ENCODE data around the gene DPF3. TPM values are rescaled to one million over a fixed set of nuclear protein-coding genes. Genes with fewer than 3 reads are reported as not detected.

DPF3 gene
- total RNA-seq, 5 donors from 2014 or later (not counting 1 experiment from before 2014, with no cell fraction given) = 0.33 to 0.86 (median 0.54) TPM

DNA sequence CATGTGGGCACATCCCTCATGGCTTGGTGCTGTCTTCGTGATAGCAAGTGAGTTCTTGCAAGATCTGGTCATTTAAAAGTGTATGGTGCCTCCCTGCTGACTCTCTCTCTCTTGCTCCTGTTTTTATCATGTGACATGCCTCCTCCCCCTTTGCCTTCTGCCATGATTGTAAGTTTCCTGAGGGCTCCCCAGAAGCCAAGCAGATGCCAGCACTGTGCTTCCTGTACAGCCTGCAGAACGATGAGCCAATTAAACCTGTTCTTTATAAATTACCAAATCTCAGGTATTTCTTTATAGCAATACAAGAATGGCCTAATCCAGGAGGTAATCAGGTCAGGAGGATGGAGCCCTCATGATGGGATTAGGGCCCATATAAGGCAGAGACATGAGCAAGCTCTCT is 116.3 kb downstream of the DPF3 start:
- no peaks in the 10 kb centered on the region for H3K36me3 Mint-ChIP-seq
- Histone ChIP-seq H3K27me3 (replicated peaks in 1 of 2; ENCODE audit: control insufficient read depth in 2 of 2, extremely low read depth in 1 of 2, insufficient read depth in 2 of 2, low read length in 1 of 2) (no peaks in the 10 kb centered on the region), H3K4me1 (ENCODE audit: control insufficient read depth in 1 of 2, extremely low read depth in 1 of 2, insufficient read depth in 2 of 2, low read length in 2 of 2) (peaks cover 3 to 11% of the 10 kb centered on the region in 2 experiments), H3K9me3 (no peaks in the 10 kb centered on the region), H3K36me3 (ENCODE audit: control insufficient read depth in 2 of 2, extremely low read depth in 1 of 2, insufficient read depth in 1 of 2, low read length in 1 of 2) (no peaks in the 10 kb centered on the region), H3K27ac (ENCODE audit: low read length) (no peak overlapping the region), H3K4me3 (ENCODE audit: control insufficient read depth in 1 of 2, extremely low read depth in 1 of 2, low read length in 1 of 2) (no peak overlapping the region)
- H3K4me1 Mint-ChIP-seq = peaks cover 6 to 12% (median 10%) of the 10 kb centered on the region in 3 donors
- H3K27ac Mint-ChIP-seq = no peak overlapping the region
- H3K27me3 Mint-ChIP-seq = peaks cover 4 to 11% of the 10 kb centered on the region in 2 donors
- ATAC-seq (replicated peaks in 1 of 4) (no peak), DNase-seq (no peak)
- peaks cover 0 to 9% (median 4%) of the 10 kb centered on the region in 3 donors for H3K9me3 Mint-ChIP-seq
- H3K4me3 Mint-ChIP-seq = no peak overlapping the region
- no CpG with 5 or more reads among the region's 2 CpGs for WGBS (ENCODE audit: insufficient coverage)
- POLR2A ChIA-PET = interaction anchor here in 1 of 2 donors (0.6 kb wide), 1 partner anchor 30 kb away, joined by 3 read pairs; no protein-coding TSS in a partner anchor
- CTCF ChIA-PET = no interaction called here

DNA sequence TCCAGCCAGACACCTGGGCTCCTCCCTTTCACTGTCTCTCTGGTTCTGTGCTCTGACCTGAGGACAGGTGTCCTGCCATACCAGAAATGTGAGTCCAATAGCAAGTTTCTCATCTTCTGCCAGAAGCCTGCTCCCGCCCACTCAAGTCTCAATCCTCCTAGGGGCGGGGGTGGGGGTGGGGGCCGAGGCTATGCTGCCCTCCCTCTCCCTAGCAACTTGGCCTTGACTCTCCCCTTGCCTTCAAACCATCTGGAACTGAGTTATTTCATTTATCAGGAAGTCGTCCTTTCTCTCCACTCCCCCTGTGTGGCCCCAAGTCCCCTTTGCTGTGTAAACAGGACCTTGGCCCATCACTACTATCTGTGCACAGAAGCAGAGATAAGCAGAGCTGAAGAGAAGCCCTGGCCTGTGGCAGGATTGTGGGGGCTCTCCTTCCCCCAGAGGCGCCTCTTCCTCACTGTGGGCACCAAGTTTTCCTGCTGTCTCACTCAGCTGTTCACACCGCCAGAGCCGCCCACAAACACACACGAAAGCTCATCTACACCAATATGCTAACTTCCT is 117.1 kb downstream of the DPF3 start:
- H3K27ac Mint-ChIP-seq = peak overlapping the region in 1 of 2 donors; percentile 37
- no peak overlapping the region for H3K4me3 ChIP-seq (ENCODE audit: control insufficient read depth in 1 of 2, extremely low read depth in 1 of 2, low read length in 1 of 2)
- ChIA-PET POLR2A (no interaction called here), CTCF (interaction anchor here in 1 of 2 donors (0.6 kb wide), 1 partner anchor 51 kb away, joined by 5 read pairs; no protein-coding TSS in a partner anchor)
- H3K36me3 Mint-ChIP-seq = no peaks in the 10 kb centered on the region
- no peaks in the 10 kb centered on the region for H3K9me3 ChIP-seq
- peaks cover 3 to 11% of the 10 kb centered on the region in 2 experiments for H3K4me1 ChIP-seq (ENCODE audit: control insufficient read depth in 1 of 2, extremely low read depth in 1 of 2, insufficient read depth in 2 of 2, low read length in 2 of 2)
- peaks cover 4 to 11% of the 10 kb centered on the region in 2 donors for H3K27me3 Mint-ChIP-seq
- no peak overlapping the region for H3K27ac ChIP-seq (ENCODE audit: low read length)
- no peak overlapping the region for H3K4me3 Mint-ChIP-seq
- peaks cover 0 to 9% (median 4%) of the 10 kb centered on the region in 3 donors for H3K9me3 Mint-ChIP-seq
- DNase-seq (no peak), ATAC-seq (replicated peaks in 1 of 4) (no peak)
- WGBS (ENCODE audit: insufficient coverage) = 25% methylated on average over 5 of the region's 8 CpGs
- H3K4me1 Mint-ChIP-seq = peaks cover 6 to 12% (median 10%) of the 10 kb centered on the region in 3 donors
- no peaks in the 10 kb centered on the region for H3K36me3 ChIP-seq (ENCODE audit: control insufficient read depth in 2 of 2, extremely low read depth in 1 of 2, insufficient read depth in 1 of 2, low read length in 1 of 2)
- peaks cover 0 to under 1% of the 10 kb centered on the region in 2 experiments for H3K27me3 ChIP-seq (replicated peaks in 1 of 2; ENCODE audit: control insufficient read depth in 2 of 2, extremely low read depth in 1 of 2, insufficient read depth in 2 of 2, low read length in 1 of 2)

DNA sequence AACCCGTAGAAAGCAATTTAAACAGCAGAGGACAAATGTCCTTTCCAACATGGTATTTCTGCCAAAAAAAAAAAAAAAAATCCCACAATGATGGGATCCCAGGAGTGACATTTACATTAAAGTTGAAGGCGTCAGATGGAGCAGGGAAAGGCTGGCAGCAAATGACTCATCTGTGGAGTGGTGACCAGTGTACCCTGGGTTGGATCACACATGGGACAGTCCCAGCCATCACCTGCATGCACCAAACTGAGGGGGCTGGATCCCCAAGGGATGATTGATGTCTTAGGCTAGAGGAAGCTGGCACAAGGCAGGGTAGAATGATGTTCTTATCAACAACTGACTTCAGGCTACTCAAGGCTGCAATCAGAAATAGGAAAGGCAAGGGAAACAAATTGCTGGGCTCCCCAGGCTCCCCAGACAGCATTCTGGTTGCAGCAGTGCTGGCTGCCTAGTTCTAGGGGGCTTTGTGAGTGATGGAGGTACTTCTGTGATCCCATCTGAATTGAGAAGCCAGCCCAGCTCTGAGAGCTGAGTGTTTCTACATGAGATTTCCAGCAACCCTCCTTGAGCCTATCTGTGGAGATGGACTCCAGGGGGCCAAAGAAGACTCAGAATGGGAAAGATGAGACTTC is 117.9 kb downstream of the DPF3 start:
- Histone ChIP-seq H3K4me3 (ENCODE audit: control insufficient read depth in 1 of 2, extremely low read depth in 1 of 2, low read length in 1 of 2) (no peak overlapping the region), H3K9me3 (no peaks in the 10 kb centered on the region), H3K27me3 (replicated peaks in 1 of 2; ENCODE audit: control insufficient read depth in 2 of 2, extremely low read depth in 1 of 2, insufficient read depth in 2 of 2, low read length in 1 of 2) (peaks cover 0 to 4% of the 10 kb centered on the region in 2 experiments), H3K4me1 (ENCODE audit: control insufficient read depth in 1 of 2, extremely low read depth in 1 of 2, insufficient read depth in 2 of 2, low read length in 2 of 2) (peaks cover 3 to 11% of the 10 kb centered on the region in 2 experiments), H3K36me3 (ENCODE audit: control insufficient read depth in 2 of 2, extremely low read depth in 1 of 2, insufficient read depth in 1 of 2, low read length in 1 of 2) (no peaks in the 10 kb centered on the region), H3K27ac (ENCODE audit: low read length) (no peak overlapping the region)
- H3K4me1 Mint-ChIP-seq = peaks cover 6 to 12% (median 10%) of the 10 kb centered on the region in 3 donors
- no peak overlapping the region for H3K4me3 Mint-ChIP-seq
- peaks cover 4 to 11% of the 10 kb centered on the region in 2 donors for H3K27me3 Mint-ChIP-seq
- CTCF ChIA-PET = no interaction called here
- DNase-seq (no peak), ATAC-seq (replicated peaks in 1 of 4) (no peak)
- POLR2A ChIA-PET = no interaction called here
- no peaks in the 10 kb centered on the region for H3K36me3 Mint-ChIP-seq
- 80% methylated on average over 1 of the region's 2 CpGs for WGBS (ENCODE audit: insufficient coverage)
- H3K9me3 Mint-ChIP-seq = peaks cover 0 to 9% (median 4%) of the 10 kb centered on the region in 3 donors
- no peak overlapping the region for H3K27ac Mint-ChIP-seq

DNA sequence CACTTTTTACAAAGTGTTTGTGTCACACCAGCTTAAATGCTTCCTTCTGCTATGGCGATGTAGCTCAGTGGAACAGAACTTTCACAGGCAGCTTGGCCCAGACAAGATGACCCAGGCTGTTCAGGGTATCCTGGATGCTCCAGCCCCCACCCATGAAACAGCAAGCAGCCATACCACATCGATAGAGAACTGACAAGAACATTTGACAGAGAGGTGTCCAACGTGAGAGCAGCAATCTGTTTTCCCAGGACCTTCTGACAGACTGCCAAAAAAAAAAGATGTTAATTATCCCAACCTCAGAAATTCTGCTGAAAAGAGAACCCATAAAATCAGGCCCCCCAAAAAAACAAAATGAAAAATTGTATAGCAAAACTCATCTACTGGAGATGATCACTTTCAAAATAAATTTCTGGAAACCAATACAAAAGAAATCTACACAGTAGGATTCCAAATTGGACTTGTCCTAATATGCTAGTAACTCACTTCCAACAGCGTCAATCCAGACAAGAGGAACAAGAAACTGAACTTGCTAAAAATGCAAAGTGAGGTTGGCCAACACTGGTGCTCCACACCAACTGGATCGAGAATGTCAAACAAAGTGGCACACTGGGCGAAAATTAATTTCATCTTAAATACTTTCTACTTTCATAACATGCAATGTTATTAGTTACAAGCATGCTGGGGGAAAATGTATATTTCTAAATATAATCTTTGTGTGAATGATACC is 118.8 kb downstream of the DPF3 start:
- Mint-ChIP-seq H3K4me3 (no peak overlapping the region), H3K4me1 (peaks cover 6 to 12% (median 10%) of the 10 kb centered on the region in 3 donors), H3K27me3 (peaks cover 4 to 11% of the 10 kb centered on the region in 2 donors), H3K36me3 (no peaks in the 10 kb centered on the region), H3K9me3 (peaks cover 0 to 9% (median 4%) of the 10 kb centered on the region in 3 donors), H3K27ac (no peak overlapping the region)
- ATAC-seq (replicated peaks in 1 of 4) (no peak), DNase-seq (no peak)
- Histone ChIP-seq H3K27ac (ENCODE audit: low read length) (no peak overlapping the region), H3K27me3 (replicated peaks in 1 of 2; ENCODE audit: control insufficient read depth in 2 of 2, extremely low read depth in 1 of 2, insufficient read depth in 2 of 2, low read length in 1 of 2) (peaks cover 0 to 4% of the 10 kb centered on the region in 2 experiments), H3K9me3 (no peaks in the 10 kb centered on the region), H3K36me3 (ENCODE audit: control insufficient read depth in 2 of 2, extremely low read depth in 1 of 2, insufficient read depth in 1 of 2, low read length in 1 of 2) (no peaks in the 10 kb centered on the region), H3K4me3 (ENCODE audit: control insufficient read depth in 1 of 2, extremely low read depth in 1 of 2, low read length in 1 of 2) (no peak overlapping the region), H3K4me1 (ENCODE audit: control insufficient read depth in 1 of 2, extremely low read depth in 1 of 2, insufficient read depth in 2 of 2, low read length in 2 of 2) (peaks cover 3 to 11% of the 10 kb centered on the region in 2 experiments)
- ChIA-PET POLR2A (no interaction called here), CTCF (no interaction called here)
- 79% methylated on average over 3 of the region's 6 CpGs for WGBS (ENCODE audit: insufficient coverage)

DNA sequence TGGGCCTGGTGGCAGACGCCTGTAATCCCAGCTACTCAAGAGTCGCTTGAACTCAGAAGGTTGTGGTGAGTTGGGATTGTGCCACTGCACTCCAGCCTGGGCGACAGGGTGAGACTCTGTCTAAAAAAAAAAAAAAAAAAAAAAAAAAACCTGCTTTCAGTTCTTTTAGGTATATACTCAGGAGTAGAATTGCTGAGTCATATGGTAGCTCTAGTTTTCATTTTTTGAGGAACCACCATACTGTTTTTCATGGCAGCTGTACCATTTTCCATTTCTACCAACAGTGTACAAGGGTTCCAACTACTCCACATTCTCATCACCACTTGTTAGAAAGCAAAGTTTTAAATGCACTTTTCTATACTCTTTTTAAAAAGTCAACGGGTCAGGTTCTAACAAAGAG is 119.8 kb downstream of the DPF3 start:
- WGBS (ENCODE audit: insufficient coverage) = no CpG with 5 or more reads among the region's 4 CpGs

DNA sequence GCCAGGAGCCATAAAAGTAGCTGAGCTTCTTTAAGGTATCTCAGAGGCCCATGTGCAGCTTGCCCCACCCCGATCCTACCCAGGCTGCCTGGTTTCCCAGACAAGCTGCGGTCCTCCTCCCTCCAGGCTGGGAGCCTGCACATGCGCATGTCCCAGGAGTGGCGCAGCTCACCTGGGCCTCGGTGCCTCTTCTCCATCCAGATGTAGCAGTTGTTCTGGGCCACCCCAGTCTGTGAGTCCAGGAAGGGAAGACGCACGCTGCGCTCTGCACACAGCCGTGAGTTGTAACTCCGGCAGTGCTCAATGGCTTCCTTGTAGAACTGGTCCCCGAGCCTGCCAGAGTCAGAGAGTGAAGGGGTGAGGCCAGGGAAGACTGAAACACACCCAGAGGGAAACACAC is 122.3 kb downstream of the DPF3 start:
- Mint-ChIP-seq H3K4me3 (no peak overlapping the region), H3K36me3 (peaks cover 12% of the 10 kb centered on the region), H3K27me3 (peaks cover 3 to 8% of the 10 kb centered on the region in 2 donors), H3K4me1 (peaks cover 0 to 3% (median 3%) of the 10 kb centered on the region in 3 donors), H3K9me3 (peaks cover 0 to 20% (median 9%) of the 10 kb centered on the region in 3 donors), H3K27ac (no peak overlapping the region)
- 94% methylated on average over 8 of the region's 11 CpGs for WGBS (ENCODE audit: insufficient coverage)
- Histone ChIP-seq H3K36me3 (ENCODE audit: control insufficient read depth in 2 of 2, extremely low read depth in 1 of 2, insufficient read depth in 1 of 2, low read length in 1 of 2) (no peaks in the 10 kb centered on the region), H3K4me1 (ENCODE audit: control insufficient read depth in 1 of 2, extremely low read depth in 1 of 2, insufficient read depth in 2 of 2, low read length in 2 of 2) (peaks cover 0 to 5% of the 10 kb centered on the region in 2 experiments), H3K27ac (ENCODE audit: low read length) (no peak overlapping the region), H3K9me3 (peaks cover 2% of the 10 kb centered on the region), H3K27me3 (replicated peaks in 1 of 2; ENCODE audit: control insufficient read depth in 2 of 2, extremely low read depth in 1 of 2, insufficient read depth in 2 of 2, low read length in 1 of 2) (peaks cover 0 to 4% of the 10 kb centered on the region in 2 experiments), H3K4me3 (ENCODE audit: control insufficient read depth in 1 of 2, extremely low read depth in 1 of 2, low read length in 1 of 2) (no peak overlapping the region)
- ATAC-seq (replicated peaks in 1 of 4) (no peak), DNase-seq (no peak)
- POLR2A ChIA-PET = no interaction called here
- CTCF ChIA-PET = no interaction called here

More for the DNA sequence above, 119.8 kb downstream of the DPF3 start:
- Mint-ChIP-seq H3K9me3 (peaks cover 0 to 9% (median 4%) of the 10 kb centered on the region in 3 donors), H3K27me3 (peaks cover 4 to 11% of the 10 kb centered on the region in 2 donors), H3K36me3 (no peaks in the 10 kb centered on the region), H3K4me3 (no peak overlapping the region), H3K4me1 (peaks cover 6 to 12% (median 10%) of the 10 kb centered on the region in 3 donors), H3K27ac (no peak overlapping the region)
- Histone ChIP-seq H3K4me1 (ENCODE audit: control insufficient read depth in 1 of 2, extremely low read depth in 1 of 2, insufficient read depth in 2 of 2, low read length in 2 of 2) (peaks cover 3 to 11% of the 10 kb centered on the region in 2 experiments), H3K27ac (ENCODE audit: low read length) (no peak overlapping the region), H3K9me3 (no peaks in the 10 kb centered on the region), H3K4me3 (ENCODE audit: control insufficient read depth in 1 of 2, extremely low read depth in 1 of 2, low read length in 1 of 2) (no peak overlapping the region), H3K36me3 (ENCODE audit: control insufficient read depth in 2 of 2, extremely low read depth in 1 of 2, insufficient read depth in 1 of 2, low read length in 1 of 2) (no peaks in the 10 kb centered on the region), H3K27me3 (replicated peaks in 1 of 2; ENCODE audit: control insufficient read depth in 2 of 2, extremely low read depth in 1 of 2, insufficient read depth in 2 of 2, low read length in 1 of 2) (peaks cover 0 to 4% of the 10 kb centered on the region in 2 experiments)
- POLR2A ChIA-PET = interaction anchor here in 1 of 2 donors (0.6 kb wide), 1 partner anchor 1942 kb away, joined by 7 read pairs; no protein-coding TSS in a partner anchor
- ATAC-seq (replicated peaks in 1 of 4) (no peak), DNase-seq (no peak)
- CTCF ChIA-PET = no interaction called here

Measured in T-cell (primary cell).